ENCODE data around the gene INPP5B.
"Not testable (repeated sequence)": the region's sequence is repeated elsewhere in the genome, so short reads cannot be mapped to it uniquely, and the experiment has no call there.

The INPP5B gene

GRCh38 chr1:37946703-37947360 lies at the start of gene INPP5B:
Gene INPP5B (minus strand): TSS chr1:37947053. CDS start chr1:37946308, 745 bp downstream.
- peak; percentile 68 for DNase-seq (ENCODE audit: low spot score)

GRCh38 chr1:37995751-37996345 lies 49.0 kb upstream of the INPP5B start:
- DNase-seq (ENCODE audit: low spot score) = no peak

GRCh38 chr1:37994886-37995566 lies 48.2 kb upstream of the INPP5B start:
- DNase-seq (ENCODE audit: low spot score) = no peak

- DNase-seq (ENCODE audit: low spot score) = peak; percentile 30
Observed at GRCh38 chr1:37989361-37989930, 42.6 kb upstream of the INPP5B start.

- no peak for DNase-seq (ENCODE audit: low spot score)
Observed at GRCh38 chr1:37987679-37988078, 40.8 kb upstream of the INPP5B start.

GRCh38 chr1:37983546-37983945 lies 36.7 kb upstream of the INPP5B start:
- DNase-seq (ENCODE audit: low spot score) = no peak

- no peak for DNase-seq (ENCODE audit: low spot score)
Observed at GRCh38 chr1:37978541-37978940, 31.7 kb upstream of the INPP5B start.

- DNase-seq (ENCODE audit: low spot score) = not testable (repeated sequence)
Observed at GRCh38 chr1:37975083-37975482, 28.2 kb upstream of the INPP5B start.

- DNase-seq (ENCODE audit: low spot score) = no peak
Observed at GRCh38 chr1:37974567-37974966, 27.7 kb upstream of the INPP5B start.

- DNase-seq (ENCODE audit: low spot score) = not testable (repeated sequence)
Observed at GRCh38 chr1:37973684-37974083, 26.8 kb upstream of the INPP5B start.

- DNase-seq (ENCODE audit: low spot score) = no peak
Observed at GRCh38 chr1:37965301-37965700, 18.4 kb upstream of the INPP5B start.

GRCh38 chr1:37964106-37964505 lies 17.3 kb upstream of the INPP5B start:
- DNase-seq (ENCODE audit: low spot score) = not testable (repeated sequence)

- no peak for DNase-seq (ENCODE audit: low spot score)
Observed at GRCh38 chr1:37958690-37959089, 11.8 kb upstream of the INPP5B start.

GRCh38 chr1:37955685-37956084 lies 8.8 kb upstream of the INPP5B start:
- DNase-seq (ENCODE audit: low spot score) = no peak

- DNase-seq (ENCODE audit: low spot score) = no peak
Observed at GRCh38 chr1:37954316-37954971, 7.6 kb upstream of the INPP5B start.

GRCh38 chr1:37952738-37953137 lies 5.9 kb upstream of the INPP5B start:
- no peak for DNase-seq (ENCODE audit: low spot score)

- no peak for DNase-seq (ENCODE audit: low spot score)
Observed at GRCh38 chr1:37951783-37952624, 5.2 kb upstream of the INPP5B start.

GRCh38 chr1:37951041-37951782 lies 4.4 kb upstream of the INPP5B start:
- DNase-seq (ENCODE audit: low spot score) = no peak

- DNase-seq (ENCODE audit: low spot score) = no peak
Observed at GRCh38 chr1:37949524-37950152, 2.8 kb upstream of the INPP5B start.

GRCh38 chr1:37948841-37949240 lies 2.0 kb upstream of the INPP5B start:
- DNase-seq (ENCODE audit: low spot score) = no peak
